HCT116 (cell line): ENCODE measurements around the gene DOK5. TPM values are rescaled to one million over a fixed set of nuclear protein-coding genes. Genes with fewer than 3 reads are reported as not detected.

ENCODE experiments used
- ATAC-seq: fragments of 200-7000 bp; cut with Tn5 transposase; 2 replicates; pipeline ENCODE4 v1.9.1; 2020; ENCODE audit warnings: mild to moderate bottlenecking, moderate library complexity
- BruUV-seq: library from RNA; stranded (reverse); fragments of 400-500 nt; replicated peaks from 2 replicates; lab custom pipeline; 2021; lab: Mats Ljungman, UMichigan
- CTCF ChIA-PET: fragments of 300-600 bp; sonication (Branson Sonifier 250); formaldehyde crosslinking; loops from one replicate; lab custom pipeline; 2021; ENCODE audit warnings: antibody characterized with exemption; lab: Charles Lee
- POLR2A ChIA-PET: fragments of 300-600, 350-600 bp; sonication (Branson Sonifier 250); formaldehyde crosslinking; loops from one replicate; lab custom pipeline; 2021; ENCODE audit warnings: antibody characterized with exemption; lab: Charles Lee
- RAD21 ChIA-PET, 2 experiments: fragments of 300-600 bp; sonication (Branson Sonifier 250); formaldehyde crosslinking; loops; one replicate each; lab custom pipeline; 2023; ENCODE audit warnings: low total read pairs in 2 of 2; ENCODE audit not compliant: uncharacterized antibody in 2 of 2, unreplicated experiment in 2 of 2, low non-redundant PET in 1 of 2; lab: Charles Lee
- DNase-seq: peaks from one replicate; pipeline ENCODE4 v3.0.0-alpha.2; 2010; ENCODE audit warnings: low read depth, low spot score
- H2AFZ ChIP-seq: fragments of 200-600 bp; shearing (Covaris generic), sonication (generic); 2 replicates; pipeline ENCODE4 v1.6.1; 2017; ENCODE audit warnings: low read depth, mixed run types, mixed read lengths, antibody characterized with exemption, low read length; ENCODE audit not compliant: poor library complexity, severe bottlenecking
- H3K27ac ChIP-seq: 2 replicates; pipeline ENCODE4 v1.5.1; 2012; ENCODE audit warnings: low read depth, low read length
- H3K27me3 ChIP-seq: fragments of 200-600 bp; sonication (generic); 2 replicates; pipeline ENCODE4 v1.6.1; 2016; ENCODE audit warnings: mixed run types, low read length, mixed read lengths; ENCODE audit not compliant: insufficient read depth
- H3K36me3 ChIP-seq, 2 experiments: fragments of 200-500 bp in 1 of 2; fragments of 200-600 bp in 1 of 2; sonication (Bioruptor generic) in 1 of 2; sonication (generic) in 1 of 2; 2 replicates each; pipeline versions ENCODE4 v1.5.1 to v1.6.1; 2014 to 2016; ENCODE audit warnings: low read length in 2 of 2, inconsistent platforms in 1 of 2, mixed read lengths in 1 of 2, mixed run types in 1 of 2; ENCODE audit not compliant: insufficient read depth in 2 of 2, control insufficient read depth in 1 of 2
- H3K4me1 ChIP-seq, 2 experiments: fragments of 200-600 bp in 1 of 2; sonication (generic) in 1 of 2; 2 replicates each; pipeline versions ENCODE4 v1.5.1 to v1.6.1; 2012 to 2017; ENCODE audit warnings: low read length in 2 of 2, inconsistent platforms in 1 of 2, mild to moderate bottlenecking in 1 of 2, mixed read lengths in 1 of 2, mixed run types in 1 of 2, moderate library complexity in 1 of 2; ENCODE audit not compliant: insufficient read depth in 2 of 2, control insufficient read depth in 1 of 2
- H3K4me2 ChIP-seq: fragments of 200-600 bp; sonication (generic); 2 replicates; pipeline ENCODE4 v1.6.1; 2017; ENCODE audit warnings: mixed run types, low read length, mixed read lengths
- H3K4me3 ChIP-seq, 2 experiments: fragments of 200-600 bp in 1 of 2; sonication (generic) in 1 of 2; replicated peaks in 1 of 2; 2 replicates each; pipeline ENCODE4 v1.5.1; 2011 to 2016; ENCODE audit warnings: low read length in 2 of 2, control low read depth in 1 of 2, low read depth in 1 of 2, mild to moderate bottlenecking in 1 of 2, mixed read lengths in 1 of 2, mixed run types in 1 of 2
- H3K79me2 ChIP-seq: fragments of 200-600 bp; sonication (generic); 2 replicates; pipeline ENCODE4 v1.6.1; 2017; ENCODE audit warnings: mild to moderate bottlenecking, mixed run types, low read length, moderate library complexity, mixed read lengths; ENCODE audit not compliant: insufficient read depth
- H3K9ac ChIP-seq: fragments of 200-600 bp; sonication (generic); 2 replicates; pipeline ENCODE4 v1.6.1; 2016; ENCODE audit warnings: low read length, mixed read lengths
- H3K9me2 ChIP-seq: fragments of 200-600 bp; sonication (generic), shearing (Covaris generic); 2 replicates; pipeline ENCODE4 v1.6.1; 2017; ENCODE audit warnings: mixed run types, mild to moderate bottlenecking, moderate library complexity; ENCODE audit not compliant: insufficient read depth
- H3K9me3 ChIP-seq, 2 experiments: fragments of 200-500 bp in 1 of 2; fragments of 200-600 bp in 1 of 2; sonication (Bioruptor generic) in 1 of 2; sonication (generic) in 1 of 2; 2 replicates each; pipeline ENCODE4 v1.6.1; 2014 to 2017; ENCODE audit warnings: low read length in 2 of 2, mixed read lengths in 2 of 2, inconsistent platforms in 1 of 2, low read depth in 1 of 2, mild to moderate bottlenecking in 1 of 2, mixed run types in 1 of 2, moderate library complexity in 1 of 2; ENCODE audit not compliant: control insufficient read depth in 1 of 2, insufficient read depth in 1 of 2
- H4K20me1 ChIP-seq: fragments of 200-600 bp; sonication (generic), shearing (Covaris generic); 2 replicates; pipeline ENCODE4 v1.6.1; 2017; ENCODE audit warnings: mixed run types, mild to moderate bottlenecking, moderate library complexity; ENCODE audit not compliant: insufficient read depth
- CBX3 ChIP-seq: IDR thresholded peaks from 2 replicates; pipeline ENCODE4 v1.6.1; 2012; ENCODE audit warnings: low read depth
- CEBPB ChIP-seq: IDR thresholded peaks from 2 replicates; pipeline ENCODE4 v1.6.1; 2012; ENCODE audit warnings: low read depth
- EGR1 ChIP-seq: IDR thresholded peaks from 2 replicates; pipeline ENCODE4 v1.6.1; 2012; ENCODE audit warnings: low read depth
- ELF1 ChIP-seq: IDR thresholded peaks from 2 replicates; pipeline ENCODE4 v1.6.1; 2012; ENCODE audit warnings: low read depth, borderline replicate concordance
- EZH2 ChIP-seq: fragments of 200-600 bp; sonication (generic); IDR thresholded peaks from 2 replicates; pipeline ENCODE4 v1.6.1; 2017; ENCODE audit warnings: antibody characterized with exemption, mixed run types
- EZH2phosphoT487 ChIP-seq: fragments of 200-600 bp; IDR thresholded peaks from 2 replicates; pipeline ENCODE4 v1.6.1; 2018; ENCODE audit warnings: antibody characterized with exemption, borderline replicate concordance
- FOSL1 ChIP-seq: IDR thresholded peaks from 2 replicates; pipeline ENCODE4 v1.6.1; 2012; ENCODE audit warnings: low read depth
- JUND ChIP-seq: IDR thresholded peaks from 2 replicates; pipeline ENCODE4 v1.6.1; 2012
- POLR2AphosphoS5 ChIP-seq: IDR thresholded peaks from 2 replicates; pipeline ENCODE4 v1.6.1; 2011; ENCODE audit warnings: mild to moderate bottlenecking, low read depth, low read length, moderate library complexity
- RAD21 ChIP-seq: IDR thresholded peaks from 2 replicates; pipeline ENCODE4 v1.6.1; 2012; ENCODE audit warnings: low read depth, mild to moderate bottlenecking
- SIN3A ChIP-seq: IDR thresholded peaks from 2 replicates; pipeline ENCODE4 v1.6.1; 2012; ENCODE audit warnings: low read depth
- SRF ChIP-seq: IDR thresholded peaks from 2 replicates; pipeline ENCODE4 v1.6.1; 2012; ENCODE audit warnings: low read depth
- YY1 ChIP-seq: IDR thresholded peaks from 2 replicates; pipeline ENCODE4 v1.6.1; 2011; ENCODE audit warnings: low read length, low read depth, moderate library complexity, mild to moderate bottlenecking; ENCODE audit not compliant: insufficient replicate concordance; ENCODE audit errors: extremely low read depth
- ZFX ChIP-seq: fragments of 450-650 bp; IDR thresholded peaks from 2 replicates; pipeline ENCODE4 v1.6.1; 2017
- ZNF274 ChIP-seq: fragments of 200-500 bp; sonication (Bioruptor generic); IDR thresholded peaks from 2 replicates; pipeline ENCODE4 v1.6.1; 2014; ENCODE audit warnings: mild to moderate bottlenecking, low read depth, low read length, inconsistent platforms
- intact Hi-C: fragments of 100-400 bp; cut with micrococcal nuclease; formaldehyde crosslinking; loops from 2 replicates; pipeline ENCODE4 v1.10.0; 2022
- total RNA-seq: library from RNA; stranded (reverse); gene quantifications from one replicate; pipeline ENCODE4 v1.2.1, GENCODE V29; 2021; ENCODE audit not compliant: unreplicated experiment
- TF ChIP-seq, protein P1 (sequence below), 3 experiments: fragments of 200-600 bp in 1 of 3; sonication (generic) in 1 of 3; IDR thresholded peaks in 2 of 3; conservative IDR thresholded peaks in 1 of 3; 2 replicates each; pipeline ENCODE4 v1.5.1; 2012 to 2017; ENCODE audit warnings: low read depth in 2 of 3, low read length in 2 of 3, antibody characterized with exemption in 1 of 3, borderline replicate concordance in 1 of 3, control low read depth in 1 of 3, mild to moderate bottlenecking in 1 of 3, mixed read lengths in 1 of 3, mixed run types in 1 of 3, moderate library complexity in 1 of 3; ENCODE audit not compliant: insufficient read depth in 1 of 3
- TF ChIP-seq, protein P2 (sequence below): IDR thresholded peaks from 2 replicates; pipeline ENCODE4 v1.6.1; 2012
- TF ChIP-seq, protein P3 (sequence below): IDR thresholded peaks from 2 replicates; pipeline ENCODE4 v1.6.1; 2012; ENCODE audit warnings: low read depth
- TF ChIP-seq, protein P4 (sequence below): IDR thresholded peaks from 2 replicates; pipeline ENCODE4 v1.6.1; 2012

DOK5 gene
- total RNA-seq, 1 experiment from 2014 or later = not detected

DNA sequence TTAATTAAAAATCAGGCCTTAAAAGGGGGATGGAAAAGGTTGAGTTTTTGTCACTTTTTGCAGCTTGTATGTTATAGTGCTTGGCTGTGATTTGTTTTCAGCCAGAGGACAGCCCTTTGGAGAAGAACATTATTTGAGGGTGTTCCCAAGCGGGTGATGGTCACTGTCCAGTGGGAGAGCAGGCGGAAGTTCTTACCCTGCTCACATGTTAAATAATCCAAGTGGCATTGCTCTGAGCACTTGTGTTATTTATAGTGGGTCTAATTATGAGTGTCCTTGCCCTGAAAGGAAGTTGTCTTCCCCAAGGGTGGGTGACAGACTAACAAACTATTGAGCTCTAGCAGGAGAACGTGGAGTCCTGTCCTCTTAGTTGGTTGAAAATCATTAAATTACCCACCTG, 49.5 kb downstream of the DOK5 start:
- Histone ChIP-seq H2AFZ (no peak overlapping the region), H3K9ac (no peak overlapping the region), H3K9me3 (no peaks in the 10 kb centered on the region), H3K4me3 (no peak overlapping the region), H3K79me2 (no peaks in the 10 kb centered on the region), H3K4me1 (0 out of 4 replicates have a peak, but pooled peaks cover 0 to 3% of the 10 kb centered on the region in 2 experiments), H3K27me3 (peaks cover 40% of the 10 kb centered on the region), H3K4me2 (no peak overlapping the region), H4K20me1 (no peaks in the 10 kb centered on the region), H3K27ac (no peak overlapping the region), H3K9me2 (no peaks in the 10 kb centered on the region), H3K36me3 (no peaks in the 10 kb centered on the region)
- TF ChIP-seq, protein P1, sequence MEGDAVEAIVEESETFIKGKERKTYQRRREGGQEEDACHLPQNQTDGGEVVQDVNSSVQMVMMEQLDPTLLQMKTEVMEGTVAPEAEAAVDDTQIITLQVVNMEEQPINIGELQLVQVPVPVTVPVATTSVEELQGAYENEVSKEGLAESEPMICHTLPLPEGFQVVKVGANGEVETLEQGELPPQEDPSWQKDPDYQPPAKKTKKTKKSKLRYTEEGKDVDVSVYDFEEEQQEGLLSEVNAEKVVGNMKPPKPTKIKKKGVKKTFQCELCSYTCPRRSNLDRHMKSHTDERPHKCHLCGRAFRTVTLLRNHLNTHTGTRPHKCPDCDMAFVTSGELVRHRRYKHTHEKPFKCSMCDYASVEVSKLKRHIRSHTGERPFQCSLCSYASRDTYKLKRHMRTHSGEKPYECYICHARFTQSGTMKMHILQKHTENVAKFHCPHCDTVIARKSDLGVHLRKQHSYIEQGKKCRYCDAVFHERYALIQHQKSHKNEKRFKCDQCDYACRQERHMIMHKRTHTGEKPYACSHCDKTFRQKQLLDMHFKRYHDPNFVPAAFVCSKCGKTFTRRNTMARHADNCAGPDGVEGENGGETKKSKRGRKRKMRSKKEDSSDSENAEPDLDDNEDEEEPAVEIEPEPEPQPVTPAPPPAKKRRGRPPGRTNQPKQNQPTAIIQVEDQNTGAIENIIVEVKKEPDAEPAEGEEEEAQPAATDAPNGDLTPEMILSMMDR (IDR thresholded peaks at IDR 0.05 in 2 of 3, conservative IDR thresholded peaks at IDR 0.05 in 1 of 3; ENCODE audit: borderline replicate concordance in 1 of 3, insufficient read depth in 1 of 3, low read depth in 2 of 3, low read length in 2 of 3) = no peak
- TF ChIP-seq, protein P2, sequence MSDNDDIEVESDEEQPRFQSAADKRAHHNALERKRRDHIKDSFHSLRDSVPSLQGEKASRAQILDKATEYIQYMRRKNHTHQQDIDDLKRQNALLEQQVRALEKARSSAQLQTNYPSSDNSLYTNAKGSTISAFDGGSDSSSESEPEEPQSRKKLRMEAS = no peak
- TF ChIP-seq, protein P3, sequence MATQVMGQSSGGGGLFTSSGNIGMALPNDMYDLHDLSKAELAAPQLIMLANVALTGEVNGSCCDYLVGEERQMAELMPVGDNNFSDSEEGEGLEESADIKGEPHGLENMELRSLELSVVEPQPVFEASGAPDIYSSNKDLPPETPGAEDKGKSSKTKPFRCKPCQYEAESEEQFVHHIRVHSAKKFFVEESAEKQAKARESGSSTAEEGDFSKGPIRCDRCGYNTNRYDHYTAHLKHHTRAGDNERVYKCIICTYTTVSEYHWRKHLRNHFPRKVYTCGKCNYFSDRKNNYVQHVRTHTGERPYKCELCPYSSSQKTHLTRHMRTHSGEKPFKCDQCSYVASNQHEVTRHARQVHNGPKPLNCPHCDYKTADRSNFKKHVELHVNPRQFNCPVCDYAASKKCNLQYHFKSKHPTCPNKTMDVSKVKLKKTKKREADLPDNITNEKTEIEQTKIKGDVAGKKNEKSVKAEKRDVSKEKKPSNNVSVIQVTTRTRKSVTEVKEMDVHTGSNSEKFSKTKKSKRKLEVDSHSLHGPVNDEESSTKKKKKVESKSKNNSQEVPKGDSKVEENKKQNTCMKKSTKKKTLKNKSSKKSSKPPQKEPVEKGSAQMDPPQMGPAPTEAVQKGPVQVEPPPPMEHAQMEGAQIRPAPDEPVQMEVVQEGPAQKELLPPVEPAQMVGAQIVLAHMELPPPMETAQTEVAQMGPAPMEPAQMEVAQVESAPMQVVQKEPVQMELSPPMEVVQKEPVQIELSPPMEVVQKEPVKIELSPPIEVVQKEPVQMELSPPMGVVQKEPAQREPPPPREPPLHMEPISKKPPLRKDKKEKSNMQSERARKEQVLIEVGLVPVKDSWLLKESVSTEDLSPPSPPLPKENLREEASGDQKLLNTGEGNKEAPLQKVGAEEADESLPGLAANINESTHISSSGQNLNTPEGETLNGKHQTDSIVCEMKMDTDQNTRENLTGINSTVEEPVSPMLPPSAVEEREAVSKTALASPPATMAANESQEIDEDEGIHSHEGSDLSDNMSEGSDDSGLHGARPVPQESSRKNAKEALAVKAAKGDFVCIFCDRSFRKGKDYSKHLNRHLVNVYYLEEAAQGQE = no peak
- TF ChIP-seq RAD21 (no peak), YY1 (no peak), ZNF274 (no peak), CBX3 (no peak), SIN3A (no peak), JUND (no peak), EGR1 (no peak), CEBPB (no peak), POLR2AphosphoS5 (no peak), ZFX (no peak), FOSL1 (no peak), ELF1 (no peak), EZH2phosphoT487 (no peak), SRF (no peak), EZH2 (no peak)
- TF ChIP-seq, protein P4, sequence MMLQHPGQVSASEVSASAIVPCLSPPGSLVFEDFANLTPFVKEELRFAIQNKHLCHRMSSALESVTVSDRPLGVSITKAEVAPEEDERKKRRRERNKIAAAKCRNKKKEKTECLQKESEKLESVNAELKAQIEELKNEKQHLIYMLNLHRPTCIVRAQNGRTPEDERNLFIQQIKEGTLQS = no peak
- DNase-seq (no peak), ATAC-seq (no peak)
- POLR2A ChIA-PET = no interaction called here
- BruUV-seq = no TSS peak
- intact Hi-C loops = no loop called here
- RAD21 ChIA-PET = no interaction called here
- CTCF ChIA-PET = interaction anchor here (1.3 kb wide), 1 partner anchor 8 kb away, joined by 3 read pairs; no protein-coding TSS in a partner anchor
